K562 (cell line): Measurements from ENCODE around the gene DAGLB. TPM values are rescaled to one million over a fixed set of nuclear protein-coding genes. Genes with fewer than 3 reads are reported as not detected.

ENCODE experiments used
- AFF4 ChIP-seq: sonication (generic); formaldehyde crosslinking; IDR thresholded peaks from 2 replicates; pipeline ENCODE4 v1.8.0; 2023; ENCODE audit warnings: mild to moderate bottlenecking, missing genetic modification reagents
- ARID4B ChIP-seq: sonication (generic); formaldehyde crosslinking; IDR thresholded peaks from 2 replicates; pipeline ENCODE4 v1.8.0; 2022; ENCODE audit warnings: mild to moderate bottlenecking, missing genetic modification reagents
- ZBTB5 ChIP-seq: fragments of 450-650 bp; IDR thresholded peaks from 2 replicates; pipeline ENCODE4 v1.6.1; 2017; ENCODE audit warnings: antibody characterized with exemption
- polyA plus RNA-seq, 8 experiments: library from polyadenylated mRNA; depleted of rRNA in 4 of 8; stranded (reverse) in 5 of 8; unstranded in 3 of 8; fragments of >200 nt; fragmentation: Nextera tagmentation in 2 of 8; fragmentation: Illumina TruSeq in 1 of 8; extraction: Ambion mirVana in 2 of 8; extraction: Trizol in 1 of 8; gene quantifications; 2 replicates each; pipeline versions ENCODE4 v1.2.1 to v1.2.3, GENCODE V29; 2011 to 2014; ENCODE audit warnings: inconsistent platforms in 1 of 8, missing spikeins in 1 of 8
- total RNA-seq, 7 experiments: library from RNA; depleted of rRNA in 6 of 7; stranded (reverse); fragments of >200 nt in 6 of 7; fragmentation: Illumina TruSeq in 2 of 7; extraction: Trizol in 2 of 7; gene quantifications; 2 replicates each; pipeline versions ENCODE4 v1.2.1 to v1.2.3, GENCODE V29; 2011 to 2021; ENCODE audit warnings: low replicate concordance in 1 of 7

DAGLB gene
- total and polyA plus RNA-seq, 9 of the 15 experiments (the other 6 are each of a cell fraction or from before 2014, with no cell fraction given) = 0.92 to 16.4 (median 9.3) TPM

GRCh38 chr7:6446838-6447580 is 745 bp downstream of the DAGLB start (continued):
- TF ChIP-seq ARID4B (CRISPR knock-in tag) (peak; percentile 18; the same call in 1 of the 2 replicates), ZBTB5 (no peak), AFF4 (CRISPR knock-in tag) (peak; percentile 11)
